Esophagus muscularis mucosa (tissue), 4 donors: ENCODE measurements around the gene SIAH2.

ENCODE experiments used
- EP300 ChIP-seq: sonication (generic); formaldehyde crosslinking; IDR thresholded peaks from one replicate; pipeline ENCODE4 v1.6.1; 2017; ENCODE audit warnings: antibody characterized with exemption
- POLR2A ChIP-seq: fragments of 450-650 bp; IDR thresholded peaks from one replicate; pipeline ENCODE4 v1.6.1; 2017; ENCODE audit warnings: antibody characterized with exemption, moderate library complexity, mild to moderate bottlenecking, low read depth
- POLR2AphosphoS5 ChIP-seq, 2 donors: sonication (generic); formaldehyde crosslinking; IDR thresholded peaks; one replicate each; pipeline ENCODE4 v1.6.1; 2017; ENCODE audit warnings: antibody characterized with exemption in 2 of 2
- TF ChIP-seq, protein P1 (sequence below), 3 experiments: fragments of 200-600 bp in 2 of 3; fragments of 450-650 bp in 1 of 3; sonication (generic) in 2 of 3; IDR thresholded peaks; one replicate each; pipeline ENCODE4 v1.5.1; 2017 to 2019; ENCODE audit warnings: antibody characterized with exemption in 3 of 3, mild to moderate bottlenecking in 2 of 3, moderate library complexity in 1 of 3

DNA sequence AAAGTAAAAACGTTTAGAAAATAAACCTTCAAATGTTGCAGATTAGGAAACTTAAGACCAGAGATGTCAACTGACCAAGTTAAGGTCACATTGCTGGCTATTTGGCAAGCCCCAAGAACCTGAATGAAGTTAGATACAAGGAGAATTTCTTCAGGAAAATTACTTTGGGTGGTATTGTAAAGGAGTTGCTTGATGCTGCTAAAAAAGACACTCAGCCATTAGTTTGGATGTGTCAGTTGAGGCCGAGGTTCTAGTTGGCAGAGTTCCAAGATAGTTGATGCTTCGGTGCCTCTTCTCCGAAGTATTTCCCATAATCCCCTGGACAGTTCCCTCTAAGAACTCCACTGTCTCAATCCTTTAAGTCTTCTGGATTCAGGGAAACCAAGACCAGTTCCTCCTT is 24.3 kb downstream of the SIAH2 start:
- no peak for TF ChIP-seq EP300
- TF ChIP-seq, protein P1, sequence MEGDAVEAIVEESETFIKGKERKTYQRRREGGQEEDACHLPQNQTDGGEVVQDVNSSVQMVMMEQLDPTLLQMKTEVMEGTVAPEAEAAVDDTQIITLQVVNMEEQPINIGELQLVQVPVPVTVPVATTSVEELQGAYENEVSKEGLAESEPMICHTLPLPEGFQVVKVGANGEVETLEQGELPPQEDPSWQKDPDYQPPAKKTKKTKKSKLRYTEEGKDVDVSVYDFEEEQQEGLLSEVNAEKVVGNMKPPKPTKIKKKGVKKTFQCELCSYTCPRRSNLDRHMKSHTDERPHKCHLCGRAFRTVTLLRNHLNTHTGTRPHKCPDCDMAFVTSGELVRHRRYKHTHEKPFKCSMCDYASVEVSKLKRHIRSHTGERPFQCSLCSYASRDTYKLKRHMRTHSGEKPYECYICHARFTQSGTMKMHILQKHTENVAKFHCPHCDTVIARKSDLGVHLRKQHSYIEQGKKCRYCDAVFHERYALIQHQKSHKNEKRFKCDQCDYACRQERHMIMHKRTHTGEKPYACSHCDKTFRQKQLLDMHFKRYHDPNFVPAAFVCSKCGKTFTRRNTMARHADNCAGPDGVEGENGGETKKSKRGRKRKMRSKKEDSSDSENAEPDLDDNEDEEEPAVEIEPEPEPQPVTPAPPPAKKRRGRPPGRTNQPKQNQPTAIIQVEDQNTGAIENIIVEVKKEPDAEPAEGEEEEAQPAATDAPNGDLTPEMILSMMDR (IDR thresholded peaks at IDR 0.05), result no peak
- TF ChIP-seq POLR2AphosphoS5 (IDR thresholded peaks at IDR 0.05), result no peak
- no peak for TF ChIP-seq POLR2A
